ENCODE results near the gene HNRNPM.

HNRNPM gene

GRCh38 chr19:8537099-8537498 is 92.3 kb downstream of the HNRNPM start:
- DNase-seq (ENCODE audit: low read depth in 1 of 2, low spot score in 1 of 2): no peak

All from stimulated activated CD4-positive, alpha-beta T cell treated with anti-CD3 and anti-CD28 coated beads, Interleukin-15, amount 100 ng/mL, for 1 hour (primary cell).